Activated CD4-positive, alpha-beta memory T cell treated with anti-CD3 and anti-CD28 coated beads for 36 hours (primary cell): ENCODE data around the gene FITM2. TPM values are rescaled to one million over a fixed set of nuclear protein-coding genes. Genes with fewer than 3 reads are reported as not detected.

Experiments
- CTCF ChIA-PET: fragments of 350-600 bp; sonication (Branson Sonifier 250); formaldehyde crosslinking; loops from one replicate; lab custom pipeline; 2021; ENCODE audit warnings: antibody characterized with exemption, inconsistent platforms; lab: Charles Lee
- POLR2A ChIA-PET: fragments of 350-600 bp; sonication (Branson Sonifier 250); formaldehyde crosslinking; loops from one replicate; lab custom pipeline; 2021; ENCODE audit warnings: antibody characterized with exemption; lab: Charles Lee
- DNase-seq: peaks from one replicate; pipeline ENCODE4 v3.0.0-alpha.2; 2020
- H3K27ac Mint-ChIP-seq: one replicate; pipeline ENCODE4 v1.8.0; 2021; ENCODE audit warnings: mixed read lengths
- H3K27me3 Mint-ChIP-seq: one replicate; pipeline ENCODE4 v1.8.0; 2021; ENCODE audit warnings: mixed read lengths
- H3K36me3 Mint-ChIP-seq: one replicate; pipeline ENCODE4 v1.8.0; 2021; ENCODE audit warnings: mixed read lengths
- H3K4me1 Mint-ChIP-seq: one replicate; pipeline ENCODE4 v1.8.0; 2021; ENCODE audit warnings: low read depth, mixed read lengths
- H3K4me3 Mint-ChIP-seq: one replicate; pipeline ENCODE4 v1.8.0; 2021; ENCODE audit warnings: mild to moderate bottlenecking, mixed read lengths
- H3K9me3 Mint-ChIP-seq: one replicate; pipeline ENCODE4 v1.8.0; 2021; ENCODE audit warnings: mixed read lengths
- intact Hi-C: fragments of 100-400 bp; cut with micrococcal nuclease; formaldehyde crosslinking; loops from one replicate; pipeline ENCODE4 v1.15.1; 2023
- total RNA-seq, 2 experiments: library from RNA; stranded (reverse); gene quantifications; one replicate each; pipeline ENCODE4 v1.2.3, GENCODE V29; 2021

Gene FITM2
- total RNA-seq = 1 to 10 TPM; 1.8 to 1.9 TPM

- Mint-ChIP-seq H3K4me1 (peaks cover 18% of the 10 kb centered on the region), H3K4me3 (peak within 1 kb of the TSS; percentile 87), H3K27me3 (no peaks in the 10 kb centered on the region), H3K27ac (peak within 1 kb of the TSS; percentile 76), H3K9me3 (no peaks in the 10 kb centered on the region), H3K36me3 (no peaks in the 10 kb centered on the region)
- DNase-seq = peak; percentile 98
- POLR2A ChIA-PET = interaction anchor here (0.6 to 2.7 kb wide), 5 partner anchors 14 to 103 kb away, joined by 3 to 21 read pairs (median 5); no protein-coding TSS in a partner anchor
- CTCF ChIA-PET = interaction anchor here (0.6 to 10.4 kb wide), 34 partner anchors 9 to 721 kb away, joined by 3 to 453 read pairs (median 4); partner anchors contain the start of genes GDAP1L1, IFT52 and OSER1
- intact Hi-C loops = loop anchor here (1.0 to 5.0 kb wide), 3 partner anchors 76 to 194 kb away; no protein-coding TSS in a partner anchor
These were observed at the start of gene FITM2 for GRCh38 chr20:44310664-44311639. Gene FITM2, minus strand, starts transcription at chr20:44311202. Its CDS starts 54 bp downstream, at chr20:44311148.

- H3K27ac Mint-ChIP-seq = no peak overlapping the region
- POLR2A ChIA-PET = no interaction called here
- no peaks in the 10 kb centered on the region for H3K36me3 Mint-ChIP-seq
- H3K4me3 Mint-ChIP-seq = no peak overlapping the region
- no peaks in the 10 kb centered on the region for H3K9me3 Mint-ChIP-seq
- intact Hi-C loops = no loop called here
- CTCF ChIA-PET = interaction anchor here (1.0 kb wide), 1 partner anchor 170 kb away, joined by 3 read pairs; no protein-coding TSS in a partner anchor
- H3K27me3 Mint-ChIP-seq = peaks cover 2% of the 10 kb centered on the region
- no peak for DNase-seq
- no peaks in the 10 kb centered on the region for H3K4me1 Mint-ChIP-seq
These were observed 49.2 kb upstream of the FITM2 start for GRCh38 chr20:44360221-44360620.

- CTCF ChIA-PET = no interaction called here
- Mint-ChIP-seq H3K4me1 (no peaks in the 10 kb centered on the region), H3K9me3 (no peaks in the 10 kb centered on the region), H3K36me3 (no peaks in the 10 kb centered on the region), H3K27me3 (peaks cover 6% of the 10 kb centered on the region), H3K4me3 (no peak overlapping the region), H3K27ac (no peak overlapping the region)
- POLR2A ChIA-PET = no interaction called here
- intact Hi-C loops = no loop called here
- DNase-seq = no peak
These were observed 47.8 kb upstream of the FITM2 start for GRCh38 chr20:44358776-44359175.

- Mint-ChIP-seq H3K4me3 (no peak overlapping the region), H3K36me3 (no peaks in the 10 kb centered on the region), H3K27ac (no peak overlapping the region), H3K9me3 (no peaks in the 10 kb centered on the region), H3K4me1 (no peaks in the 10 kb centered on the region), H3K27me3 (peaks cover 6% of the 10 kb centered on the region)
- ChIA-PET CTCF (interaction anchor here (0.9 kb wide), 1 partner anchor 27 kb away, joined by 3 read pairs; no protein-coding TSS in a partner anchor), POLR2A (no interaction called here)
- DNase-seq = no peak
- intact Hi-C loops = no loop called here
These were observed 46.6 kb upstream of the FITM2 start for GRCh38 chr20:44357555-44358125.

GRCh38 chr20:44357020-44357419, 46.0 kb upstream of the FITM2 start:
- no peak overlapping the region for H3K4me3 Mint-ChIP-seq
- H3K27ac Mint-ChIP-seq = no peak overlapping the region
- no peaks in the 10 kb centered on the region for H3K4me1 Mint-ChIP-seq
- CTCF ChIA-PET = interaction anchor here (0.9 kb wide), 1 partner anchor 28 kb away, joined by 3 read pairs; no protein-coding TSS in a partner anchor
- intact Hi-C loops = no loop called here
- peaks cover 8% of the 10 kb centered on the region for H3K27me3 Mint-ChIP-seq
- DNase-seq = no peak
- no peaks in the 10 kb centered on the region for H3K9me3 Mint-ChIP-seq
- no peaks in the 10 kb centered on the region for H3K36me3 Mint-ChIP-seq
- POLR2A ChIA-PET = no interaction called here

GRCh38 chr20:44356353-44356723, 45.3 kb upstream of the FITM2 start:
- Mint-ChIP-seq H3K9me3 (no peaks in the 10 kb centered on the region), H3K27ac (no peak overlapping the region), H3K4me1 (no peaks in the 10 kb centered on the region), H3K4me3 (no peak overlapping the region), H3K36me3 (no peaks in the 10 kb centered on the region), H3K27me3 (peaks cover 8% of the 10 kb centered on the region)
- intact Hi-C loops = no loop called here
- ChIA-PET POLR2A (no interaction called here), CTCF (no interaction called here)
- no peak for DNase-seq

GRCh38 chr20:44355498-44356352, 44.7 kb upstream of the FITM2 start, which contains the start of gene HNF4A:
Gene HNF4A, plus strand, starts transcription at chr20:44355699. Its CDS starts 106 bp downstream, at chr20:44355805.
- POLR2A ChIA-PET = no interaction called here
- H3K27me3 Mint-ChIP-seq = peaks cover 8% of the 10 kb centered on the region
- no peak within 1 kb of the TSS for H3K4me3 Mint-ChIP-seq
- H3K27ac Mint-ChIP-seq = no peak within 1 kb of the TSS
- no peak for DNase-seq
- intact Hi-C loops = no loop called here
- H3K9me3 Mint-ChIP-seq = no peaks in the 10 kb centered on the region
- CTCF ChIA-PET = interaction anchor here (0.6 kb wide), 1 partner anchor 16 kb away, joined by 3 read pairs; no protein-coding TSS in a partner anchor
- H3K4me1 Mint-ChIP-seq = no peaks in the 10 kb centered on the region
- no peaks in the 10 kb centered on the region for H3K36me3 Mint-ChIP-seq

- Mint-ChIP-seq H3K9me3 (no peaks in the 10 kb centered on the region), H3K36me3 (no peaks in the 10 kb centered on the region), H3K27me3 (peaks cover 8% of the 10 kb centered on the region), H3K4me3 (no peak overlapping the region), H3K4me1 (no peaks in the 10 kb centered on the region), H3K27ac (no peak overlapping the region)
- POLR2A ChIA-PET = no interaction called here
- intact Hi-C loops = no loop called here
- CTCF ChIA-PET = interaction anchor here (0.6 kb wide), 1 partner anchor 16 kb away, joined by 3 read pairs; no protein-coding TSS in a partner anchor
- no peak for DNase-seq
These were observed 44.0 kb upstream of the FITM2 start for GRCh38 chr20:44354979-44355497.

- DNase-seq = no peak
- no peaks in the 10 kb centered on the region for H3K36me3 Mint-ChIP-seq
- peaks cover 8% of the 10 kb centered on the region for H3K27me3 Mint-ChIP-seq
- H3K9me3 Mint-ChIP-seq = no peaks in the 10 kb centered on the region
- ChIA-PET CTCF (no interaction called here), POLR2A (interaction anchor here (0.6 kb wide), 1 partner anchor 14 kb away, joined by 4 read pairs; the partner anchor contains the start of gene R3HDML)
- H3K4me1 Mint-ChIP-seq = no peaks in the 10 kb centered on the region
- intact Hi-C loops = no loop called here
- no peak overlapping the region for H3K27ac Mint-ChIP-seq
- H3K4me3 Mint-ChIP-seq = no peak overlapping the region
These were observed 39.6 kb upstream of the FITM2 start for GRCh38 chr20:44350567-44350966.

GRCh38 chr20:44349349-44349748, 38.3 kb upstream of the FITM2 start:
- Mint-ChIP-seq H3K27ac (no peak overlapping the region), H3K36me3 (no peaks in the 10 kb centered on the region), H3K4me3 (no peak overlapping the region), H3K4me1 (no peaks in the 10 kb centered on the region), H3K9me3 (no peaks in the 10 kb centered on the region), H3K27me3 (peaks cover 4% of the 10 kb centered on the region)
- CTCF ChIA-PET = no interaction called here
- no peak for DNase-seq
- intact Hi-C loops = no loop called here
- POLR2A ChIA-PET = no interaction called here

GRCh38 chr20:44348168-44348659, 37.2 kb upstream of the FITM2 start:
- Mint-ChIP-seq H3K27ac (no peak overlapping the region), H3K36me3 (no peaks in the 10 kb centered on the region), H3K9me3 (no peaks in the 10 kb centered on the region), H3K4me1 (no peaks in the 10 kb centered on the region), H3K4me3 (no peak overlapping the region), H3K27me3 (peaks cover 4% of the 10 kb centered on the region)
- intact Hi-C loops = no loop called here
- DNase-seq = no peak
- ChIA-PET POLR2A (no interaction called here), CTCF (interaction anchor here (1.5 kb wide), 1 partner anchor 131 kb away, joined by 3 read pairs; no protein-coding TSS in a partner anchor)
